Heart left ventricle (tissue), 16 donors: ENCODE data around the gene DHPS. TPM values are rescaled to one million over a fixed set of nuclear protein-coding genes. Genes with fewer than 3 reads are reported as not detected.
A peak's percentile ranks its signal among the peaks of the same experiment; 100 is the strongest.

Experiments used
- ATAC-seq, 4 donors: fragments of 200-7000 bp; cut with Tn5 transposase; one replicate each; pipeline ENCODE4 v1.9.1; 2020 to 2022; ENCODE audit warnings: moderate library complexity in 4 of 4, mild to moderate bottlenecking in 3 of 4, moderate number of reproducible peaks in 1 of 4
- DNase-seq, 5 donors: peaks; one replicate each; pipeline ENCODE4 v3.0.0-alpha.2; 2020
- H3K27ac ChIP-seq, 12 donors: fragments of 200-600 bp; sonication (generic) in 4 of 12; one replicate each; pipeline versions ENCODE4 v1.5.0 to v1.8.0; 2016 to 2022; ENCODE audit warnings: mild to moderate bottlenecking in 2 of 12
- H3K27me3 ChIP-seq, 9 donors: fragments of 200-600 bp; sonication (generic) in 2 of 9; one replicate each; pipeline versions ENCODE4 v1.5.1 to v1.8.0; 2016 to 2022; ENCODE audit warnings: mild to moderate bottlenecking in 3 of 9
- H3K36me3 ChIP-seq, 9 donors: fragments of 200-600 bp; sonication (generic) in 2 of 9; one replicate each; pipeline versions ENCODE4 v1.5.0 to v1.8.0; 2018 to 2022; ENCODE audit warnings: mild to moderate bottlenecking in 2 of 9
- H3K4me1 ChIP-seq, 12 donors: fragments of 200-600 bp; sonication (generic) in 4 of 12; one replicate each; pipeline versions ENCODE4 v1.5.0 to v1.8.0; 2016 to 2022; ENCODE audit warnings: mild to moderate bottlenecking in 3 of 12
- H3K4me3 ChIP-seq, 12 donors: fragments of 200-600 bp; sonication (generic) in 4 of 12; one replicate each; pipeline versions ENCODE4 v1.5.0 to v1.8.0; 2017 to 2022; ENCODE audit warnings: mild to moderate bottlenecking in 9 of 12, moderate library complexity in 4 of 12
- H3K9me3 ChIP-seq, 12 donors: fragments of 200-600 bp; sonication (generic) in 4 of 12; one replicate each; pipeline versions ENCODE4 v1.5.0 to v1.8.0; 2016 to 2022; ENCODE audit warnings: mild to moderate bottlenecking in 1 of 12
- CTCF ChIP-seq, 12 donors: fragments of 200-600 bp; sonication (generic) in 4 of 12; IDR thresholded peaks; one replicate each; pipeline versions ENCODE4 v1.5.0 to v1.8.0; 2018 to 2022; ENCODE audit warnings: antibody characterized with exemption in 12 of 12, mild to moderate bottlenecking in 5 of 12
- POLR2A ChIP-seq, 2 donors: fragments of 450-650 bp; IDR thresholded peaks; one replicate each; pipeline ENCODE4 v1.6.1; 2017; ENCODE audit warnings: antibody characterized with exemption in 2 of 2, mild to moderate bottlenecking in 2 of 2, moderate library complexity in 2 of 2
- WGBS, 4 donors: extraction: QIAGEN DNeasy Blood & Tissue Kit in 2 of 4; methylation state at CpG; one replicate each; pipeline versions ENCODE4 v1.1.5 to v1.1.7; 2013 to 2018; 5-methylcytosine and 5-hydroxymethylcytosine counted together
- intact Hi-C, 10 donors: fragments of 100-400 bp; cut with DNase I; formaldehyde crosslinking; loops; one replicate each; pipeline versions ENCODE4 v1.11.1 to v1.14.2; 2022
- polyA plus RNA-seq, 2 donors: library from polyadenylated mRNA; stranded (reverse); fragments of 200-250 nt; gene quantifications; one replicate each; pipeline ENCODE4 v1.2.3, GENCODE V29; 2013
- total RNA-seq, 9 donors: library from RNA; depleted of rRNA in 2 of 9; stranded (reverse); fragments of >200 nt in 2 of 9; fragmentation: NEBNext Ultra II Directional in 3 of 9; extraction: Animal tissue kit (Norgen Biotek cat#: 25700) in 3 of 9; gene quantifications; one replicate each; pipeline versions ENCODE4 v1.1.0 to v1.2.4, GENCODE V29; 2016 to 2023
- donor health status: ischemic (EF 13 %, LVEDD 7.1; RV severe dilation, severe dysfunction).
- donor health status: healthy with polysubstance abuse.
- donor health status: DM: no; HTN: yes; CAD: no.
- donor health status: DM: no; HTN: no; CAD: no.
- donor health status: ischemic (EF 25% LVEDD 6.9; RV normal size, moderate dysfunction).
- donor health status: ischemic (EF 25% LVEDD 5.7; RV mildly dilated, moderate dysfunction).
- donor health status: healthy.
- donor health status: DM: yes; HTN: yes; CAD: no.
- donor health status: ischemic (EF 35%, LVEDD 5.7; RV mildly dilated, moderate dysfunction).
- donor health status: nonischemic (EF 11% LVEDD 7.7; RV severe dilation, severe dysfunction).
- donor health status: DM: yes; HTN: yes; CAD: no.
- donor health status: PGD.
- donor health status: ischemic (EF 29% LVEDD 5.4; RV normal size, mild dysfunction).
- donor health status: nonischemic (EF 23%, LVEDD 6.1; RV moderate dilation, normal function).

Gene DHPS
- total and polyA plus RNA-seq, 11 donors, result 47.6 to 121 (median 55.9) TPM

GRCh38 chr19:12675940-12676339 lies 5.7 kb downstream of the DHPS start:
- ATAC-seq (peak in 1 of 4 donors; percentile 7), DNase-seq (no peak)
- H3K9me3 ChIP-seq, result no peaks in the 10 kb centered on the region

GRCh38 chr19:12675399-12675798 lies 6.3 kb downstream of the DHPS start:
- Histone ChIP-seq H3K36me3 (peaks cover 0 to 88% (median 78%) of the 10 kb centered on the region in 9 donors), H3K4me1 (peaks cover 2 to 15% (median 8%) of the 10 kb centered on the region in 12 donors), H3K27me3 (no peaks in the 10 kb centered on the region), H3K4me3 (no peak overlapping the region), H3K9me3 (no peaks in the 10 kb centered on the region), H3K27ac (no peak overlapping the region)
- WGBS, 4 donors, result 87 to 95% (median 92%) methylated on average over 10 of the region's 10 CpGs
- DNase-seq (no peak), ATAC-seq (no peak)
- intact Hi-C loops, result loop anchor here in 4 of 10 donors (5.0 to 10.0 kb wide), 3 partner anchors 113 to 172 kb away; no protein-coding TSS in a partner anchor
- TF ChIP-seq POLR2A (IDR thresholded peaks at IDR 0.05) (no peak), CTCF (IDR thresholded peaks at IDR 0.05) (no peak)

More at GRCh38 chr19:12675940-12676339, 5.7 kb downstream of the DHPS start:
- no peaks in the 10 kb centered on the region for H3K27me3 ChIP-seq
- WGBS, 4 donors, result 77 to 92% (median 91%) methylated on average over 9 to 15 of the region's 15 CpGs
- intact Hi-C loops, result loop anchor here in 4 of 10 donors (5.0 to 10.0 kb wide), 3 partner anchors 114 to 171 kb away; no protein-coding TSS in a partner anchor
- TF ChIP-seq CTCF (IDR thresholded peaks at IDR 0.05) (no peak), POLR2A (IDR thresholded peaks at IDR 0.05) (no peak)
- peaks cover 0 to 88% (median 78%) of the 10 kb centered on the region in 9 donors for H3K36me3 ChIP-seq
- H3K4me3 ChIP-seq, result no peak overlapping the region
- H3K4me1 ChIP-seq, result peaks cover 0 to 16% (median 7%) of the 10 kb centered on the region in 12 donors
- H3K27ac ChIP-seq, result no peak overlapping the region

- H3K27ac ChIP-seq, result no peak overlapping the region
- TF ChIP-seq POLR2A (IDR thresholded peaks at IDR 0.05) (no peak), CTCF (IDR thresholded peaks at IDR 0.05) (no peak)
- intact Hi-C loops, result loop anchor here in 7 of 10 donors (1.0 to 10.0 kb wide), 5 partner anchors 60 to 172 kb away; partner anchors contain the start of genes ZNF490 (in 1 of the 7) and ZNF791 (in 1 of the 7)
- peaks cover 0 to 71% (median 55%) of the 10 kb centered on the region in 9 donors for H3K36me3 ChIP-seq
- ATAC-seq (no peak), DNase-seq (no peak)
- WGBS, 4 donors, result 76 to 89% (median 84%) methylated on average over 2 to 10 of the region's 10 CpGs
- no peak overlapping the region for H3K4me3 ChIP-seq
- H3K9me3 ChIP-seq, result no peaks in the 10 kb centered on the region
- H3K4me1 ChIP-seq, result peaks cover 9 to 28% (median 21%) of the 10 kb centered on the region in 12 donors
- no peaks in the 10 kb centered on the region for H3K27me3 ChIP-seq
Observed at GRCh38 chr19:12672744-12673143, 8.9 kb downstream of the DHPS start.

GRCh38 chr19:12670159-12670928 lies 11.3 kb downstream of the DHPS start:
- no peak for DNase-seq
- H3K27me3 ChIP-seq, result no peaks in the 10 kb centered on the region
- no peaks in the 10 kb centered on the region for H3K9me3 ChIP-seq
- ATAC-seq, result no peak
- TF ChIP-seq POLR2A (IDR thresholded peaks at IDR 0.05), result no peak
- no peak for TF ChIP-seq CTCF (IDR thresholded peaks at IDR 0.05)
- H3K4me3 ChIP-seq, result peak overlapping the region; percentile 64 to 100 (median 88)
- 40 to 49% (median 43%) methylated on average over 24 to 26 of the region's 26 CpGs for WGBS, 4 donors
- peaks cover 0 to 48% (median 32%) of the 10 kb centered on the region in 9 donors for H3K36me3 ChIP-seq
- peaks cover 9 to 42% (median 37%) of the 10 kb centered on the region in 12 donors for H3K4me1 ChIP-seq
- H3K27ac ChIP-seq, result peak overlapping the region in 10 of 12 donors; percentile 91 to 99 (median 96)
- intact Hi-C loops, result loop anchor here in 6 of 10 donors (5.0 to 10.0 kb wide), 3 partner anchors 58 to 174 kb away; partner anchors contain the start of genes ZNF490 (in 1 of the 6) and ZNF791 (in 1 of the 6)
